ENCODE measurements around the gene NBPF1.
"Not testable (repeated sequence)": the region's sequence is repeated elsewhere in the genome, so short reads cannot be mapped to it uniquely, and the experiment has no call there.

Gene NBPF1

DNA sequence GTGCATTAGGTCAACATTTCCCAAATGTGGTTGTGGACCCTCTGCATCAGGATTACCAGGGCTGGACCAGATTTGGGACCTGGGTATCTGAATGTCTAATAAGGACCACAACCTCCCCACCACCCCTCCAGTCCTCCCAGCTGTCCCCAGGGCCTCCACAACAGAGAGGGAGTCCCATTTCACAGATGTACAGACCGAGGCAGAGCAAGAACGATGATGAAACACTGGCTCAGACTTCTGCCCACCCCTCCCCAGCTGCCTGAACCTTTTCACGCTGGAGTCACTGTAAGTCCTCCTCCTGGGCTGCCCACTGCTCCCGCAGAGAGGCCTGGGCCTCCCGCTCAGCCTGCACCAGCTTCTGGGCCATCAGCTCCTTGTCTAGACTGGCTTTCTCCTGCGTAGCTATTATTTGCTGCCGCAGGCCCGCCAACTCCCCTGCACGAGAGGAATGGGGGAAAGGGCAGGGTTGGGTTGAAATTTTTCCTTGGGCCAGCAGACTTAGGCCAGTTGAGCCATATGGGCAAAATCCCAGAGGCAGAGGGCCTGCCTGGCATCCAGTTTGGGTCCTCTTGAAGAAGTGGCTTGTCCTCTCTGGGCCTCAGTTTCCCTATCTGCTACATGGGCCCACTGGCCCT is 8.4 kb upstream of the NBPF1 start:
- not testable (repeated sequence) for DNase-seq

GRCh38 chr1:16621300-16621658 is 7.9 kb upstream of the NBPF1 start:
- no peak for DNase-seq

DNA sequence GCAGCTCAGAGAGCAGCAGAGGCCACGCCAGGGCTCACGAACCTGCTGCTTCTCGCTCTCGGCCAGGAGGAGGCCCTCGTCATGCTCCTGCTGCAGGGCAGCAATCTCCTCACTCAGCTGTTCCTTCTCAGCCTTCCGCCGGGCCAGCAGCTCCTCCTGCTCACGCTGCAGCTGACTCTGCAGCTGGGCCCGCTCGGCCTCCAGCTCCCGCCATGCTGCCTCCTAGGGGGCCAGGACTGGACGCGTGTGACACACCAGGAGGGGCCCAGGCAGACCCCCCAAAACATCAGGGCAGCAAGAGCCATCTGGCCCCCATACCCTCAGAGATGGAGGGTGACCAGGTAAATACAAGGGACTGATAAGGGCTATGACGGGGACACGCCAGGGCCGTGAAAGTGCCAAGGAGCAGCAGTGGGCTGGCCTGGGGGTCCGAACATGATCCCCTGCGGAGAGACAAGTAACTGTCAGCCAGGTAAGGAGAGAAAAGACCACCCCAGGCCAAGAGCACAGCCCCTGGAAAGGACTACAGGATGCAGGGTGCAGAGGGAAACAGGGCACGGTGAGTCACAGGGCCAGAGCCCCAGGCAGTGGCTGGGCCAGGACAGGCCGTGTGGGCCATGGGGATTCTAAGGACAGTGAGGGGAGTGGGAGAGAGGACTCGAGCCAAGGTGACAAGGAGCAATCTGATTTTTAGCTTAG is 6.6 kb upstream of the NBPF1 start:
- DNase-seq: not testable (repeated sequence)

DNA sequence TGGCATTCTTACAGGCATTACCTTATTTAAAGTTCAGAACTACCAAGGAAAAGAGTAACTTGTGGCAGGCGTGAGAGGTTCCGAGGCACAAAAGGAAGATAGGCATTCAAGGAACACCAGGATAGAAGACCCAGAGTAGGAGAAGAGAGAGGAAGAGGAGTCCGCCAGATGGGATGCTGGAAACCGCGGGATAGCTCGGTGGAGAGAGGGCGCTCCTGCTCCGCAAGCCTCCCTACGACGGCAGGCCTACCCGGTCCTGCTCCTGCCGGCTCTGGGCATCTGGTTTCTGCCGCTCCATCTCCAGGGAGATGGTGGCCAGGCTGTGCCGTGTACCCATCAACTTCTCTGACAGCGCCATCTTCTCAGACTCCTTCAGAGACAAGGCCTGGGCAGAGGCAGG is 5.4 kb upstream of the NBPF1 start:
- DNase-seq: no peak

DNA sequence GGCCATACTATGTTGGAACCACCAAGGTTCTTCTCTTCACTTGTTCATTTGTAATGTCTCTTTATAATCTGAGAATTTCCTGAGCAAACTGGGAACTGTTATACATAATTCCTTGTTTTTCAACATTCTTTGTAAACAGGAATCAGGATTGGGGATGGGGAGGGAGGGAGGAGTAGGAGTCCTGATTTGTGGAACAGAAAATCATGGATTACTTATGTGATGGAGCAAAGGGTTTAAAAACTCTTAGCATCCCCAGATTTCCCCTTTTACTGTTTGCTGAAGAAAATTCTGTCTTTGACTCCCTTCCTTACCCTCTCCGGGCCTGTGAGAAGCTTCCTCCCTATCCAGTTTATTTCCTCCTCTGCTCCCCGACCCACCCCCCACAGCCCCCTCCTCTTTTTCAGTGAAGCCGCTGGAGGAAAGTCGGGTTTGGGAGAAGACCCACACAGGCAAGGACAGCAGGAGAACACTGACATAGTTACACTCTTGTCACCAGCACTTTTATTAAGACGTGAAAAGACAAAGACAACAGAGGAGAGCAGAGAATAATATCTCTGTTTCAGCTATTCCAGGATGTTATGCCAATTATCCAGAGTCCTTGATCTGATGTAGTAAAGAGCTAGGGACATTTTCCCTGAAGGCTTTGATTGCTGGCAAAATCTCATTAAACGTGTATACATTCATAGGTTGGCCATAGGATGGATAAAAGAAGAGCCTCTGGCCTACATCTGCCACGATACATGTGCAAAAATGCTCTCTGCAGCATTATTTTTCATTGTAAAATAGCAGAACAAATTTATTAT is 4.6 kb upstream of the NBPF1 start:
- no peak for DNase-seq

- DNase-seq: no peak
Observed at GRCh38 chr1:16617114-16617631, 3.8 kb upstream of the NBPF1 start.

- DNase-seq: no peak
Observed at GRCh38 chr1:16615253-16616252, 2.2 kb upstream of the NBPF1 start.

DNA sequence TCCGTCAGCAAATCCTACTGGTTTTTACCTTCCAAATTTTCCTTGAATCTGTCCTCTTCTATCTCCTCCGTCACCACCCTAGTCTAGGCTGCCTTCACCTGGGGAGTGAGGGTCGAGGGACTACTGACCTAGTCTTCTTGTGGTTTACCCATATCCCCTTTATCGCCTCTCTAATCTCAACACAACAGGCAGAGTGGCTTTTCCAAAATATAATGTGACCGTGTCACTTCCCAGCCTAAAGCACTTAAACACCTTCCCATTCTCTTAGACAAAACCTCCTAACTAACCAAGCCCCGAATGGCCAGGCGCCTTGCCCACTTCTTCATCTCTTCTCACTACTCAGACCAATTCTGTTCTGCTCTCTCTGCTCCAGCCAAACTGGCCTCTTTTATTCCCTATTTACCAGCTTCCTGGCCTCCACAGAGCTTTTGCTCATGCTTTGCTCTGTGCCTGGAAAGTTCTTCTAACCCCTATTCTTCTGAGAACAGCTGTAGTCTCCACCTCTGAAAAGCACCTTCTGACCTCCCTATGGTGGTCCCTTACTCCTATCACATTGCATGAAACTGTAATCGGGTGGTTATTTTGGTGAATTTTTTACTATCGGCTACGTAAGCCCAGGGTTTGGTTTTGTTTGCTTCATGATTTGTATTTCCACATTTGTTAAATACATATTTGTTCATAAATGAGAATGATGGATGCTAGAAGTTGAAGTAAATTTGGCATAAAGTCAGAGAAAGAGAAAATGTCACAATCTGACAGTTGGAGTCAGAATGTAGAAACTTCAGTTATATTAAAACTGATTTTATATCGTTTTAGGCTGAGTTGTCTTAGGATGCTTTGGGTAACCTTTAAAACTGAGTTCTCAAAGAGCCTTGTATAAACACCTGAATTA is 1.2 kb upstream of the NBPF1 start:
- no peak for DNase-seq

GRCh38 chr1:16612332-16613172 is 812 bp downstream of the NBPF1 start:
- DNase-seq: no peak

GRCh38 chr1:16611981-16612331 is 1.4 kb downstream of the NBPF1 start:
- not testable (repeated sequence) for DNase-seq

DNA sequence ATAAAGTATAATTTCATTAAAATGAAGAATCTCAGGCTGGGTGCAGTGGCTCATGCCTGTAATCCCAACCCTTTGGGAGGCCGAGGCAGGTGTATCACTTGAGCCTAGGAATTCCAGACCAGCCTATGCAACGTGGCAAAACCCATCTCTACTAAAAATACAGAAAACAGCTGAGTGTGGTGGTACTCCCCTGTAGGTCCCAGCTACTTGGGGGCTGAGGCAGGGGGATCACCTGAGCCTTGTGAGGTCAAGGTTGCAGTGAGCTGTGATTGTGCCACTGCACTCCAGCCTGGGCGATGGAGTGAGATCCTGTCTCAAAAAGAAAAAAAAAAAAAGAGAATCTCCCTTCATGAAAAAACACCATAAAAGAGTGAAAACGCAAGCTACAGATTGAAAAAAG is 2.2 kb downstream of the NBPF1 start:
- DNase-seq: not testable (repeated sequence)

DNA sequence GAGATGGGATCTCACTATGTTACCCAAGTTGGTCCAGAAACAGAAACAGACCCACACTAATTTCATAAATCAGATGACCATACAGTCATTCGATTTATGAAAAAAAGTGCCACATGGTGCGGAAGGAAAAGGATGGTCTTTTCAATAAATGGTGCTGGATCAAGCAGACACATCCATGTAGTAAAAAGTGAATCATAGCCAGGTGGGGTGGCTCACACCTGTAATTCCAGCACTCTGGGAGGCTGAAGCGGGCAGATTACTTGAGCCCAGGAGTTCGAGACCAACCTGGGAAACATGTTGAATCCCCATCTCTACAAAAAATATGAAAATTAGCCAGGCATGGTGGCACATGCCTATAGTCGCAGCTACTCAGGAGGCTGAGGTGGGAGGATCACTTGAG is 2.8 kb downstream of the NBPF1 start:
- DNase-seq: not testable (repeated sequence)

GRCh38 chr1:16609761-16610160 is 3.6 kb downstream of the NBPF1 start:
- DNase-seq: not testable (repeated sequence)

DNA sequence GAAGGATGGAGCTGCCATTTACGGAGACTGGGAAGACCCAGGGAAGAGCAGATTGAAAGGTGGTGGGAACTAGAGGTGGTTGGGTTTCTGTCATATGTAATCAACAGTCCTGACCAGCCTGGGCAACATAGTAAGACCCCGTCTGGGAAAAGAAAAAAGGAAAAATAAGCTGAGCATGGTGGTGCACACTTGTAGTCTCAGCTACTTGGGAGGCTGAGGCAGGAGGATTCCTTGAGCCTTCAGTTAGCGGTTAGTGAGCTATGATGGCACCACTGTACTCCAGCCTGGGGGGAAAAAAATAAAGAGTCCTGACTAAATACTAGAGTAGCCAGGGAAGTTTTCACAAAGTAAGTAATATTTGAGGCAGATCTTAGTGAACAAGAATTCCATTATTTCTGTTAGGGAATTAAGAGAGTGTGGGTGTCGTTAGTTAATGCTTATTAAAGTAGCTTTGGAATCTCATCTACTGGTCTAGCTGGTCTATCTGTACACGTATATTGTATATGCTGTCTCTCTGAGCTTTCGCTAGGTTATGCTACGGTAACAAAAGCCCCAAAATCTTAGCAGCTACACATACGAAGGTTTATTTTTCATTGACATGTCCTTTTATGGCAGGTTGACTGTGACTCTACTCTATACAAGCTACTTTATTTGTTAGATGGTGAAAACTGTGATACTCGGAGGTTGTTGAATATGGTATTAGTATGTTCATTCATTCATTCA is 4.4 kb downstream of the NBPF1 start:
- no peak for DNase-seq

GRCh38 chr1:16607853-16608815 is 5.2 kb downstream of the NBPF1 start:
- not testable (repeated sequence) for DNase-seq

GRCh38 chr1:16607433-16607851 is 5.9 kb downstream of the NBPF1 start:
- DNase-seq: no peak

- DNase-seq: not testable (repeated sequence)
Observed at GRCh38 chr1:16606666-16607432, 6.5 kb downstream of the NBPF1 start.

All from effector CD8-positive, alpha-beta T cell (primary cell).